Large intestine (tissue), 3 donors: ENCODE results near the gene RTKN2. TPM values are rescaled to one million over a fixed set of nuclear protein-coding genes. Genes with fewer than 3 reads are reported as not detected.

Experiments used
- DNase-seq, 2 donors: peaks; one replicate each; pipeline versions ENCODE4 v3.0.0 to v3.0.0-alpha.2; 2013
- H3K27ac ChIP-seq: one replicate; pipeline ENCODE4 v1.5.1; 2013; ENCODE audit warnings: low read length
- H3K27me3 ChIP-seq: 2 replicates; pipeline ENCODE4 v1.6.1; 2013; ENCODE audit warnings: low read length; ENCODE audit not compliant: control insufficient read depth, insufficient read depth
- H3K36me3 ChIP-seq: 2 replicates; pipeline ENCODE4 v1.6.1; 2013; ENCODE audit warnings: low read length; ENCODE audit not compliant: control insufficient read depth, insufficient read depth
- H3K4me1 ChIP-seq: one replicate; pipeline ENCODE4 v1.6.1; 2013; ENCODE audit warnings: low read length; ENCODE audit not compliant: control insufficient read depth, insufficient read depth
- H3K4me3 ChIP-seq: one replicate; pipeline ENCODE4 v1.5.1; 2013; ENCODE audit warnings: low read length
- H3K9me3 ChIP-seq: one replicate; pipeline ENCODE4 v1.6.1; 2013; ENCODE audit warnings: mild to moderate bottlenecking, low read depth, low read length, moderate library complexity; ENCODE audit not compliant: control insufficient read depth
- WGBS: methylation state at CpG from one replicate; pipeline ENCODE4 v1.1.5; 2013; ENCODE audit warnings: low lambda C conversion rate; ENCODE audit not compliant: insufficient coverage; 5-methylcytosine and 5-hydroxymethylcytosine counted together
- polyA plus RNA-seq: library from polyadenylated mRNA; unstranded; fragments of 120-200 nt; gene quantifications from one replicate; pipeline ENCODE4 v1.2.1, GENCODE V29; 2013

The RTKN2 gene
- polyA plus RNA-seq, 1 donor: 5.7 TPM

GRCh38 chr10:62231371-62231770 lies 37.3 kb downstream of the RTKN2 start:
- WGBS: no CpG with 5 or more reads among the region's 1 CpG
- Histone ChIP-seq H3K4me3 (no peak overlapping the region), H3K36me3 (no peaks in the 10 kb centered on the region), H3K27me3 (no peaks in the 10 kb centered on the region), H3K4me1 (no peaks in the 10 kb centered on the region), H3K27ac (no peak overlapping the region), H3K9me3 (no peaks in the 10 kb centered on the region)
- DNase-seq: no peak

- 75% methylated on average over 1 of the region's 4 CpGs for WGBS
- no peak for DNase-seq
- no peaks in the 10 kb centered on the region for H3K27me3 ChIP-seq
- no peaks in the 10 kb centered on the region for H3K36me3 ChIP-seq
- H3K9me3 ChIP-seq: no peaks in the 10 kb centered on the region
- no peak overlapping the region for H3K27ac ChIP-seq
- no peaks in the 10 kb centered on the region for H3K4me1 ChIP-seq
- H3K4me3 ChIP-seq: no peak overlapping the region
These were observed 38.1 kb downstream of the RTKN2 start for GRCh38 chr10:62230344-62231121.

GRCh38 chr10:62225362-62225761 lies 43.3 kb downstream of the RTKN2 start:
- Histone ChIP-seq H3K4me1 (no peaks in the 10 kb centered on the region), H3K27me3 (no peaks in the 10 kb centered on the region), H3K36me3 (no peaks in the 10 kb centered on the region), H3K27ac (no peak overlapping the region), H3K4me3 (no peak overlapping the region), H3K9me3 (no peaks in the 10 kb centered on the region)
- no peak for DNase-seq
- 100% methylated on average over 3 of the region's 3 CpGs for WGBS

GRCh38 chr10:62224606-62225005 lies 44.0 kb downstream of the RTKN2 start:
- Histone ChIP-seq H3K27ac (no peak overlapping the region), H3K4me1 (no peaks in the 10 kb centered on the region), H3K27me3 (no peaks in the 10 kb centered on the region), H3K9me3 (no peaks in the 10 kb centered on the region), H3K4me3 (no peak overlapping the region), H3K36me3 (no peaks in the 10 kb centered on the region)
- no peak for DNase-seq
- no CpG with 5 or more reads among the region's 1 CpG for WGBS

GRCh38 chr10:62217683-62218082 lies 51.0 kb downstream of the RTKN2 start:
- Histone ChIP-seq H3K36me3 (no peaks in the 10 kb centered on the region), H3K4me1 (no peaks in the 10 kb centered on the region), H3K4me3 (no peak overlapping the region), H3K9me3 (no peaks in the 10 kb centered on the region), H3K27me3 (no peaks in the 10 kb centered on the region), H3K27ac (no peak overlapping the region)
- no peak for DNase-seq
- 86% methylated on average over 1 of the region's 6 CpGs for WGBS

- Histone ChIP-seq H3K9me3 (no peaks in the 10 kb centered on the region), H3K4me1 (no peaks in the 10 kb centered on the region), H3K4me3 (no peak overlapping the region), H3K36me3 (no peaks in the 10 kb centered on the region), H3K27ac (no peak overlapping the region), H3K27me3 (no peaks in the 10 kb centered on the region)
- WGBS: 70% methylated on average over 2 of the region's 3 CpGs
- DNase-seq: no peak
These were observed 54.2 kb downstream of the RTKN2 start for GRCh38 chr10:62214364-62214874.

- Histone ChIP-seq H3K4me3 (no peak overlapping the region), H3K27me3 (no peaks in the 10 kb centered on the region), H3K9me3 (no peaks in the 10 kb centered on the region), H3K36me3 (no peaks in the 10 kb centered on the region), H3K27ac (no peak overlapping the region), H3K4me1 (peaks cover 1% of the 10 kb centered on the region)
- WGBS: no CpG with 5 or more reads among the region's 2 CpGs
- DNase-seq: no peak
These were observed 62.8 kb downstream of the RTKN2 start for GRCh38 chr10:62205750-62206399.

GRCh38 chr10:62199584-62199983 lies 69.1 kb downstream of the RTKN2 start:
- DNase-seq: peak; percentile 17 to 72
- Histone ChIP-seq H3K4me1 (peaks cover 8% of the 10 kb centered on the region), H3K4me3 (no peak overlapping the region), H3K27me3 (no peaks in the 10 kb centered on the region), H3K27ac (no peak overlapping the region), H3K9me3 (no peaks in the 10 kb centered on the region), H3K36me3 (no peaks in the 10 kb centered on the region)
- no CpG with 5 or more reads among the region's 1 CpG for WGBS

GRCh38 chr10:62196528-62196927 lies 72.1 kb downstream of the RTKN2 start:
- H3K27me3 ChIP-seq: no peaks in the 10 kb centered on the region
- H3K9me3 ChIP-seq: no peaks in the 10 kb centered on the region
- H3K36me3 ChIP-seq: no peaks in the 10 kb centered on the region
- no peak overlapping the region for H3K27ac ChIP-seq
- DNase-seq: no peak
- peaks cover 8% of the 10 kb centered on the region for H3K4me1 ChIP-seq
- no peak overlapping the region for H3K4me3 ChIP-seq

- no peaks in the 10 kb centered on the region for H3K9me3 ChIP-seq
- 80% methylated on average over 1 of the region's 1 CpG for WGBS
- H3K4me1 ChIP-seq: peaks cover 6% of the 10 kb centered on the region
- no peak overlapping the region for H3K27ac ChIP-seq
- no peaks in the 10 kb centered on the region for H3K27me3 ChIP-seq
- DNase-seq: no peak
- no peak overlapping the region for H3K4me3 ChIP-seq
- H3K36me3 ChIP-seq: no peaks in the 10 kb centered on the region
These were observed 73.0 kb downstream of the RTKN2 start for GRCh38 chr10:62195675-62195926.
